Ramos (cell line): Measurements from ENCODE around the gene MPG.
"Not testable (repeated sequence)": the region's sequence is repeated elsewhere in the genome, so short reads cannot be mapped to it uniquely, and the experiment has no call there.

Experiments used
- in situ Hi-C: fragments of 300-500 bp; cut with MboI; formaldehyde crosslinking; loops from one replicate; pipeline ENCODE4 v1.14.3; 2022; ENCODE audit warnings: low sequenced_read_pairs; ENCODE audit not compliant: unreplicated experiment

Gene MPG, protein sequence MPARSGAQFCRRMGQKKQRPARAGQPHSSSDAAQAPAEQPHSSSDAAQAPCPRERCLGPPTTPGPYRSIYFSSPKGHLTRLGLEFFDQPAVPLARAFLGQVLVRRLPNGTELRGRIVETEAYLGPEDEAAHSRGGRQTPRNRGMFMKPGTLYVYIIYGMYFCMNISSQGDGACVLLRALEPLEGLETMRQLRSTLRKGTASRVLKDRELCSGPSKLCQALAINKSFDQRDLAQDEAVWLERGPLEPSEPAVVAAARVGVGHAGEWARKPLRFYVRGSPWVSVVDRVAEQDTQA

DNA sequence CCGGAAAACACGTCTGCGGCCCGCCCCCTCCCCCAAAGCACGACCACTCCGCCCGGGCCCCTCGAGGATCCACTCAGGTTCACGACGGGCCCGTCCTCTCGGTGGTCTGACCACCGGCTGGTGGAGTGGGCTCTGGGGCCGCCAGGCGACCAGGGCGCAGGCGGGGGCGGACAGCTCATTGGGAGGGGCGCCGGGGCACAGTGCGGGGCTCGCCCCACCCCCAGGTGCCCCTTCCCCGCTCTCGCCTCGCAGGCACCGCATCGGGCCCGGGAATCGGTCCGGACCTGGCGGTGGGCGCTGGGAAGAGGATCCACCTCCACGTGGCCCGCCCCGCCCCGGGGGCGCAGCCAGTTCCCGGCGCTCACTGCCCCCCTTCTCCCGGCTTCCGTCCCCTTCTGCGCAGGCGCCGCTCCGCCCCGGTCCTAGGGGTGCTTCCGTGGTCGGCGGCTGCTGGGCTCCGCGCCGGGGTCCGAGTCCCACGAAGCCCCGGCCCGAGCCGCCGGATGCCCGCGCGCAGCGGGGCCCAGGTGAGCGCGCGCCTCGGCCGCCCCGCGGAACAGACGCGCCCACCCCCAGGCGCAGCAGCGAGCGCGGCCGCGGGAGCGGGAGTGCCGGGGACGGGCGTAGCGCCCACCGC lies at the start of gene MPG:
Gene MPG (plus strand): TSS at position 419 of the 637 bp plus-strand sequence. CDS start 85 bp downstream, at position 504.
- in situ Hi-C loops = no loop called here

DNA sequence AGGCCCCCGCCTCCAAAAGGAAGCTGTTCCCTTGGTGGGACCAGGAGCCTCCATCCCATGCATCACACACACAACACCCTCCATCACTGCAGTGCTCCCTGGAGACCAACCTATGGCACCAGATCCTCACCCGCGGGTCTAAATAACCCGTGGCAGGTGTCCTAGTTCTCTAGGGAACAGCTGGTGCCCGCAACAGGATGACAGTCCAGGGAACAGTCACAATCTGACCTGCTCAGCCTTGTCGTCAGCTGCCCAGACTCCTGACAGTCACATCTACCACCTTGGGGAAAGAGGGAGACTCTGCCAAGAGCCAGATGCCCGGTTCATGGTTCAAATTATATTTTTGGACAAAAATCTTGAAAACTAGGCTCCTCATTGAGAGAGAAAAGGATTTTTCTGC lies 47.4 kb upstream of the MPG start:
- in situ Hi-C loops = not testable (repeated sequence)

DNA sequence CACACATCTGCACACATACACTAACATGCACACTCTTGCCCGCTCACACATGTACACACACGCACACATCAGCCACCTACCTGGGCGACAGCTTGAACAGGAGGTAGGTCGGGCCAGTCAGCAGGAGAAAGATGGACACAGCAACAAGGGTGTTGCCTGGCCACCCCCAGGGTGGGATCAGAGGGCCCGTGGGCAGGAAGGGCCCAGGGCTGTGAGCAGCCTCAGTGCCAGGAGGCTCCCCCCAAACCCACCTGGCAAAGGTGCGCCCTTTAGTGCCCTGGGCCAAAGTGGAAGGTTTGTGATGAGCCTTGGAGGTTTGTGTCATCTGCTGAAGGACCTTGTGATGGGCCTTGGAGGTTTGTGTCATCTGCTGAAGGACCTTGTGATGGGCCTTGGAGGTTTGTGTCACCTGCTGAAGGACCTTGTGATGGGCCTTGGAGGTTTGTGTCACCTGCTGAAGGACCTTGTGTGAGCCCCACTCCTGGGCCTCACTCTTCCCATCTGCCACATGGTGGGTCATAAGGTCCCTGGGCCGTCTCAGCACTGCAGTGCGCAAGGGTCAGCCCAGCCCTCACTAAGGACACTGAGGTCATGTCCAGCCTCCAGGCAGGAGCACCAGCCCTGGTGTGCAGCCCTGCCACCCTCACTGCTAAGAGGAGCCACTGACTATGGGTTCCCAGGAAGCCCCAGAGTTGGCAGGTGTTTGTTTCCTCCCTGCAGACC lies 44.7 kb upstream of the MPG start:
- in situ Hi-C loops = not testable (repeated sequence)

DNA sequence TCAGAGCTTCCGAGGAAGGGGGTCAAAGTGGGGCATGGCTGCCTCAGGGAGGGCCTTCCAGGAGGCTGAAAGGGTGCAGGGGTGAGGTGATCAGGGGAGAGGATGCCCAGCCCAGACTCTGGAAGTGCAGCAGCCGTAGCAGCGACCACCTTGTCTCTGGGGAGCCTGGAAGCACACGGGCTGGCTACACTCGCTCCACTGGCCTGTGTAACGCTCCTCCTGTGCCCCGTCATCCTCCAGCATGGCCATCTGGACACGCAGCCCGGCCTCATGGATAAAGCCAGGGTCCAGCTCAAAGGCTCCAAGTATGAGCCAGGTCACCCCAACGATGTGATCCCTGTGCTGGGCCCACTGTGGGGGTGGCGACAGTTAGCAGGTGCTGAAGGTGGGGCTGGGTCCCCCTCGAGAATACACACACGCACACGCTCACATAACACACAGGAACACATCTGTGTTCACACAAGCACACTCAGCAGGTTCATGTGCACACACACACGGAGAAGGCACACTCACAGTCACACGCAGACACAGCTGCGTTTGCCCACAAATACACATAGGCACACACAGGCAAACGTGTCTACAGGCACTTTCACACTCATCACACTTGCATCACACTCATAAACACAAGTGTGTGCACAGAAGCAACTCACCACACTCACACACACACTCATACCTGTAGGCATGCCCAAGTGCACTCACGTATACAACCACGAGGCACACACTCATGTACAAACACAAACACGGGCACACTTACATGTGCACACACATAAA lies 44.0 kb upstream of the MPG start:
- in situ Hi-C loops = no loop called here

DNA sequence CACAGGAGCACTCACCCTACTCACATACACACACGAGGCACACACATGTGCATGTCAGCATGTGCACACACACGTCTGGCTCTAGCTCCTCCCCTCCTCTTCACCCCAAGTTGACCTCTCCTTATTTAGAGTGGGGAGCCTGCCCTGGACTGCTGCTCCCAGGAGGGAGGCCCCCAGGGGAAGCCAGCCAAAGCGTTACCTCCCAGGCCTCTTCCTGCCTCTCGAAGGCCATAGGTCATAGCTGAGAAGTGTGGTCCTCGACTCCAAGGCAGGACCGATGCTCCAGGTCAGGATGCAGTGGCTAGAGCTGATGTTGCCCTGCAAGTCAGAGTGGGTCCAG lies 43.4 kb upstream of the MPG start:
- in situ Hi-C loops = no loop called here

DNA sequence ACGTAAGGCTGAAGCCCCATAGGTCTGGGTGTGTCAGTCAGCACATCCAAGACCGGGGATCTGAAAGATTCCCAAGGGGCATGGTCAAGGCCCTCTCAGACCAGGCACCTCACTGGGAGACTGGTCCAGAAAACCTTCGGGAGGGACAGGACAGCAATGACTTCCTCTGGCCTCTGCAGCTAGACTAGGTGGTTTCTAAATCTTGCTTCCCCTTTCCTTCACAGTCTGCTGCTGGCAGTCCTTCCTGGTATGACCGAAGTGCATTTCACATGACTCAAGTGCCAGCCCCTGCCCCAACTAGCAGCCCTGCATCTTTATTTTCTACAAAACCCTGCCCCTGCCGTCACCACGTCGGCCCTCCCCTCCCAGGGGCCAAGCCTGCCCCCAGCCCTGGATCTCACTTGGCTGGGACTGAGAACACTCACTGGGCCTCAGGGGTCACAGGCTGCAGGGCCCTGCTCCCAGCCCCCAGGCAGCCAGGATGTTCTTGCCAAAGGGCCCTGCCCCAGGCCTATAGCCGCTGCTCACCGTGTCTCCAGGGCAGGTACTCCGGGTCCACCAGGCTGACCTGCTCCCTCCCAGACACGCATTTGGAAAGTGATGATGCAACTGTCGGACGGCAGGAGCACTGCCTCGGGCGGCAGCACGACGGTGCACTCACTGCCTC lies 42.9 kb upstream of the MPG start:
- in situ Hi-C loops = no loop called here

DNA sequence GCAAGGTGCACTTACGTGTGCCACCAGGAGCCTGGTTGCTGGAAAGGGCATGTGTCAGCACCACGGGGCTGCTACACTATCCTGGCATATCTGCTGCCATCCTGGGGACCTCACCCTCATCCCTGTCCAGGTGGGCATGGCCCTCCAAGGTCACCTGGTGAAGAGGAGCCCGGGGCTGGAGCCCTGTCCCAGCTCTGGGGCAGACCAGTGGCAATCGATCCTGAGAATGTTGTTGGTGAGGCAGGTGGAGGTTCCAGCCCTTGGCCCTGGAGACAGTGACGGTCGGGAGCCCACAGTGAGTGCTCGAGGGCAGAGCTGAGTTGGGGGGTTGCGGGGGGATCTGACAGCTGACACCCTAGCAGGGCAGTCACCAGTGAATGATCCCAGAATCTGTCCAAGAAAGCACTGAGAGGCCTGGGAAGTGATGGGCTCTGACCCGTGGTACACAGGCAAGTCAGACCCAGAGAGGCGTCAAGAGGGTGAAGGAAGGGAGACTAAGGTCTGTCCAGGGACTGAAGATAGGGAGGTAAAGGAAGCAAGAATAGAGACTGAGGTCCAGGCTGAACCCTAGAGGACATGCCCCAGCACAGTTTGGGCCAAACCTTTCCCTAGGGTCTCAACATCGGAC lies 42.2 kb upstream of the MPG start:
- in situ Hi-C loops = no loop called here

DNA sequence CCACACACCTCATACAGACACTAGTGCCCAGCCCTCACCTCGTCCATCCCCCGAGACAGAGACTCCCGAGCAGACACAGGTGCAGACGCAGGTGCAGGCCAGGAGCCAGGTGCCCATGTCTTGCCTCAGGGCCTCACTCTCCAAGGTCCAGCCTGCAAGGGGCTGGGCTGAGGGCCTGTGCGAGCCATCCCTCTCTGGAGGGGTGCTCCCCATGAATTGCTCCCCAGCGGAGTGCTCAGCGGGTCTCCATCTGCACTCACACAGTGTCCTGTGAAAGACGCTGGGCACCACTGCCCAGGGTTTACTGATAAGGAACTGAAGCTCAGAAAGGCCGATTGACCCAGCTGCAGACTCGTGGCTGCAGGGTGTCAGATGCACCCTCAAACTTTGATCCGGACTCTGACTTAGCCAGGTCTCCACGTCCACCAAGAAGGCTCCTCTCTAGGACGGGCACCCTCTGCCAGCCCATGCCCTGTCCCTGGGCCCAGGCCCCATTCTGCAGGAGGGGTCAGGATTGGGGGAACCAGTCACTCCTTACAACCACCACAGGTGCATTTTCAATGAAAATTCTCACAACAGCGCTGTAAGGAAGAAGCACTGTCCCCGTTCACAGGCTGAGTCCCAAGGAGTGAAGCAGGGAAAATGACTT lies 41.6 kb upstream of the MPG start:
- in situ Hi-C loops = no loop called here

DNA sequence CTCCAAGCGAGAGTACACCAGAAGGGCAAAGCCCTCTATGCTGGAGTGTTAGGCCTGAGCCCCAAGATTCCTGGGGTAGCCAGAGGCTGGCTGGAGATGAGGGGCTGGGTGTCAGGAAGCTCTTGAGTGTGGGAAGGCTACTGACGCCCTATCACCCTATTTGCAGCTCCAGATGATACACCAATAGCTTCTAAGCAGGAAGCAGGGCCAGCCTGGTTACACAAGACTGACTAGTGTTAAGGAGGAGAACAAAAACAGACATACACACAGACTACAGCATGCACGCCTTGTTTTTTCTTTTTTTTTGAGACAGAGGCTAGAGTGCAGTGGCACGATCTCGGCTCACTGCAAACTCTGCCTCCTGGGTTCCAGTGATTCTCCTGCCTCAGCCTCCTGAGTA lies 40.5 kb upstream of the MPG start:
- in situ Hi-C loops = no loop called here

DNA sequence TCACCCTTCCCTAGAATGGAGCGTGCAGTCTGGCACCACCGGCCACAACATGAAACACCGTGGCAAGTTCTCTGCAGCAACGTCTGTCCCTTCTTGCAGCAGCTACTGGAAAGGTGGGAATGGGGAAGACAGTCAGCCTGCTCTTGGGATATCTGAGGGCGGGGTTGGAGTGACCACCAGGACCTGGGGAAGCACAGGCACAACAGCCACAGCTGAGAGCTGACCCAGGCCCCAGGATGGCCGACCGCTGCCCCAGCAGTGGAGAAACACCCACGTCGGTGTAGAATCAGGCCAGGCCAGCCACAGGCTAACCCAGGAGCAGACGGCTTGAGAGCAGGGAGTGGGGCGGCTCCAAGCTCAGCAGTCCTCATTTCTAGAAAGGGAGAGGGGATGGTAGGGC lies 39.8 kb upstream of the MPG start:
- in situ Hi-C loops = not testable (repeated sequence)

DNA sequence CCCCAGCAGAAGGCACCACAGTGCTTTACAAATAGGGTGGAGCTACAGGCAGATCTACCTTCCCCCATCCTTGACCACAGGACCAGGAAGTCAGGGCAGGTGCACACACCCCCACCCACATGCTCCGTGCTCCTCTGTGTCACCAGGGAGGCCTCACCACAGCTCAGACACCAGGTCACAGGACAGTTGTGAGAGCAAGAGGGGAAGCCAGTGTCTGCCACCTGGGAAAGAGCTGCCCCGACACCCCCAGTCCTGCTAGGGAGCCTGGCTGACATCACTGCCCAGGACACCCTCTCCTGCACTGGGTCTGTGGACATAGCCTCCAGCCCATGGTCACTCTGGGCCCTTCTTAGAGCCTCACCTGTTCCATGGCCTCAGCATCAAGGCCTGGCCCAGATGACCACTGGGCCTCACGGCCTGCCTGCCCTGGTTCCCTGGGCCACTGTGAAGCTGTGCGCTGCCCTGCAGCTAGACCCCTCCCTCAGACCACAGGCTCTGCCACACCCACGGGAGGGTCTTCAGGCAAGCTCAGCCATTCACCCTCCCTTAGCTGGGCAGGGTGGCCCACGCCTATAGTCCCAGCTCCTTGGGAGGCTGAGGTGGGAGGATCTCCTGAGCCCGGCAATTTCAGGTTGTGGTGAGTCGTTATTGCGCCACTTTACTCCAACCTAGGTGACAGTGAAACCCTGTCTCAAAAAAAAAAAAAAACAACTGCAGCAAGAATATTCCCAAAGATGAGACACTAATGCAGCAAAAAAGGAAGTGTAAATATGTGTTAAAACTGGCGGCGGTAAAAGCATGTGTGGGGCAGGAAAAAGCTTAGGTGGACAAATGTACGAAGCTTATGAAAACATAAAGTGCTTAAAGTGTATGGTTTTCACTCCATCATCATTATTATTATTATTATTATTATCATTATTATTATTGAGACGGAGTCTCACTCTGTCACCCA lies 38.8 kb upstream of the MPG start:
- in situ Hi-C loops = no loop called here

DNA sequence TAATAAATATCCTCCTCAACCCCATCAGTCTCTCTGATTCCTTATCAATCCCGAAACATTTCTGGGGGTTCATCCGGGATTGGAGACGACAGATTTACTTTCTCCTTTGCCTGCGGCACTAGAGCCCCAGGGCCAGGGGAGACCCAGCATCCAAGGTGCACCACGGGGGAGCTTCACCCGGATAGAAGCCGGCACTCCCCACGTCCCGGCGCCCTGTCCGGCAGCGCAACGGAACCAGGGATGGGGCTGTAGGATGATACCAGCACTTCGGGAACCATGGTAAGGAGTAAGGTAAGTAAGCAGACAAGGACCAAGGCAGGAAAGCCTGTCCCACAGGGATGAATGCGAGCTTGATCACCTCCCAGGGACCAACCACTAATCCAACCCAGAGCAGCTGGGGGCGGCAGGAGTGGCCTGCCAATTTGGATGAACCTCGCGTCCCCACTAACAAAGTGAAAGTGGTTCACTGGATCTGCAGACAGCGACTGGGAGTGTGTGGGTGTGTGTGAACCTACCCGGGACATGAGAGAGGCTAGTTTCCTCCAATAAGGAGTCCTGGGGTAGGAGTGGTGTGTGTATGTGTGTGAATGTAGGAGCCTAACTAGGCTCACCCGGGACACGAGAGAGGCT lies 36.5 kb upstream of the MPG start:
- in situ Hi-C loops = no loop called here

DNA sequence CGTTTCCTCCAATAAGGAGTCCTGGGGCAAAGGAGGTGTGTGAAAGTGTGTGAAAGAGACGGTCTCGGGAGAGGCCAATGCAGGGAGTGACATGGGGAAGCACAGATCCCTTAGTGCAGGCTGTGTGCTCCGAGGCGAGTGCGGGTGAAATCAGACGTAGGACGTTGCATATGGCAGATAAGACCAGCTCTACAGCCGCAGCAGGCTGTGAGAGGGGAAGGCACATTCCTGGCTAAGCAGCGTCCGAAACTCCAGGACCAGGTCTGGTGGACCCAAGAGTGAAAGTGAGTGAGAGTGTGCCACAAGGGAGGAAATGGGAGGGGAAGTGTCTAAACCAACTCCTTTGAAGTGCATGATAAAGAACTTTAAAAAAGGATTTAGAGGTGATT lies 36.0 kb upstream of the MPG start:
- in situ Hi-C loops = no loop called here

DNA sequence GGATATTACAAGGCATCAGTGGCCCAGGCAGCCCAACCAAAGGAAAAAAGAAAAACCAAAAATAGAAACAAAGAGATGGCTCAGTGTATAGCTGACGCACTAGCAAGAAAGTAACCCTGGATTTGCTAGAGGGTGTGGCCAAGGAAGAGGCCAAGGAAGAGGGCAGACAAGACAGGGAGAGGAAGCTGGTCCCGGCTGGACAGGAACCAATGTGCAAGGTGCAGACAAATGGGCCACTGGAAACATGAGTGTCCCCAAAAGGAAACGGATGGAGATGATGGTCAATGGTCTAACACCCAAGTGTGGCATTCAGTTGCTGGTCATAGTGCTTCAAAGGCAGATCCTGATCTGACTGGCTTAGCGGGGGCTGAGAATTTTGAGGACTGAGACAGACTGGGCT lies 35.3 kb upstream of the MPG start:
- in situ Hi-C loops = no loop called here

DNA sequence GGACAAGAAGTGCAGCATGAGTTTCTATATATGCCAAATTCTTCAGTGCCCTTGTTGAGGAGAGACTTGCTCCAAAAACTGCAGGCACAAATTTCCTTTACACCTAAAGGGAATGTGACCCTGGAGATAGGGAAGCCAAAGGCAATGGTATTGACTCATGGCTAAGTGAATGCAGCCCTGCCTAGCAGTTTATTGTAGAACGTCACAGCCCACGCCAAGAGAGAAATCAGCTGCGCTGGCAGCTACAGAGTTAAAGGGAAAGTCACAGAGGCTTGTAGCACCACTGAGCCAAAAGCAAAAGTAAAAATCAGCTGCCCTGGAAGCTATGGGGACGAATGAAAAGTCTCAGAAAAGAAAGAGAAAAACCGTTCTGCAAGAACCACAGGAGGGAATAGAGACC lies 34.7 kb upstream of the MPG start:
- in situ Hi-C loops = no loop called here

DNA sequence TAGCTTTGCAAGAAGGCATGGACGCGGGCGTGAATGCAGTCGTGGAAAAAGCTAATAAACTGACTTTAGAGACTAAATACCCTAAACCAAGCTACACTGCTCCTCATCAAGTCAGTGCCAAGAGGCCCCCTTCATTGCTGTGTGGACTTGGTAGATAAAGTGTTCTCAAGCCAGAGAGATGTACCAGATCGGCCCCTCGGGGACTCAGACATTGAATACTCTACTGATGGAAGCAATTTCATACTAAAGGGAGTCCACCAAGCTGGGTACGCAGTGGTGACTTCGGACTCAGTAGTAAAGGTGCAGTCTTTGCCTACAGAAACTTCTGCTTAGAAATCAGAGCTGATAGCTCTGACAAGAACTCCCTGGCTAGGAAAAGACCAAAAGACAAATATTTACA lies 33.4 kb upstream of the MPG start:
- in situ Hi-C loops = no loop called here

DNA sequence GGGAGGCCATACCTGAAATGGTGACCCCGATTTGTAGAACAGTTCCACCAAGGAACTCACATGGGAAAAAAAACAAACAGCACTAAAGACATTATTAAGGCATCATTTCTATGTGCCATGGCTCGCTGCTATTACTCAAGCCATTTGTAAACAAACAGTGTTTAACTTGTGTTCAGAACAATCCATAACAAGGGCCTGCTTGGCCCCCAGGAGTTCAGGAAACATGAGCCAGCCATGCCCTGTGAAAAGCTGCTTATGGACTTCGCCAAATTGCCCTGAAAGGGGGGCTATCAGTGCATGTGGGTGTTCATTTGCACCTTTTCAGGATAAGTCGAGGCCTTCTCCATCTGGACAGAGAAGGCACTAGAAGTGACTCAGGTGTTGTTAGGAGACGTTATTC lies 32.6 kb upstream of the MPG start:
- in situ Hi-C loops = no loop called here

DNA sequence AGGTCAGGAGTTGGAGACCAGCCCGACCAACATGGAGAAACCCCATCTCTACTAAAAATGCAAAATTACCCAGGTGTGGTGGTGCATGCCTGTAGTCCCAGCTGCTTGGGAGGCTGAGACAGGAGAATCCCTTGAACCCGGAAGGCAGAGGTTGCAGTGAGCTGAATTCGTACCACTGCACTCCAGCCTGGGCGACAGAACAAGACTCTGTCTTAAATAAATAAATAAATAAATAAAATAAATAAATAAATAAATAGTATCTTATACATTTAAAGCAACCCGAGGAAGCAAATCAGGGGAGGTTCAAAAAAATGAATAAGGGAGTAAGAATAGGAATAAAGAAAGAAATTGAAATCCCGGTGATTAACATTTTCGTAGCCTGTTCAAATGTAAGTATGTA lies 31.5 kb upstream of the MPG start:
- in situ Hi-C loops = not testable (repeated sequence)
